C4-2B (cell line): ENCODE measurements around the gene SEZ6L.

ENCODE experiments used
- ZFX ChIP-seq: fragments of 450-650 bp; IDR thresholded peaks from 2 replicates; pipeline ENCODE4 v1.6.1; 2017
- TF ChIP-seq, protein P1 (sequence below): fragments of 450-650 bp; conservative IDR thresholded peaks from 2 replicates; pipeline ENCODE4 v1.5.1; 2017; ENCODE audit warnings: mild to moderate bottlenecking

DNA sequence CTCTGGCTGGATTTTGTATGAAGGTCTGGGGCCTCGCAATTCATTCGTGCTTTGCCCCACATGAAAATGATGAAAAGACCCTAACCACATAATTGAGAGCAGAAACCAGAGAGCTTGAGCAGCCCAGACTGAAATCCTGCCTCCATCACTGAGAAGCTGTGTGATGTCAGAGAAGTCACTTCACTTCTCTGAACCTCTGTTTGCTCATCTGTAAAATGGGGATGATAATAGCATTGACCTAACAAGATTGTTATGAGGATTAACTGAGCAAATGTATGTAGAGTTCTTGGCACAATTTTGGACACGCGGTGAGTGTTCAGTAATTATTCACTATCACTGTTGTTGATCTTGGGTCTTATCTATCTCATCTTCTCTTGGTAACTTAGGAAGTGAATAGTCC is 203.6 kb downstream of the SEZ6L start:
- TF ChIP-seq, protein P1, sequence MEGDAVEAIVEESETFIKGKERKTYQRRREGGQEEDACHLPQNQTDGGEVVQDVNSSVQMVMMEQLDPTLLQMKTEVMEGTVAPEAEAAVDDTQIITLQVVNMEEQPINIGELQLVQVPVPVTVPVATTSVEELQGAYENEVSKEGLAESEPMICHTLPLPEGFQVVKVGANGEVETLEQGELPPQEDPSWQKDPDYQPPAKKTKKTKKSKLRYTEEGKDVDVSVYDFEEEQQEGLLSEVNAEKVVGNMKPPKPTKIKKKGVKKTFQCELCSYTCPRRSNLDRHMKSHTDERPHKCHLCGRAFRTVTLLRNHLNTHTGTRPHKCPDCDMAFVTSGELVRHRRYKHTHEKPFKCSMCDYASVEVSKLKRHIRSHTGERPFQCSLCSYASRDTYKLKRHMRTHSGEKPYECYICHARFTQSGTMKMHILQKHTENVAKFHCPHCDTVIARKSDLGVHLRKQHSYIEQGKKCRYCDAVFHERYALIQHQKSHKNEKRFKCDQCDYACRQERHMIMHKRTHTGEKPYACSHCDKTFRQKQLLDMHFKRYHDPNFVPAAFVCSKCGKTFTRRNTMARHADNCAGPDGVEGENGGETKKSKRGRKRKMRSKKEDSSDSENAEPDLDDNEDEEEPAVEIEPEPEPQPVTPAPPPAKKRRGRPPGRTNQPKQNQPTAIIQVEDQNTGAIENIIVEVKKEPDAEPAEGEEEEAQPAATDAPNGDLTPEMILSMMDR = no peak
- no peak for TF ChIP-seq ZFX
